ENCODE results near the gene TRIM25.

GRCh38 chr17:56890906-56891674 is 22.8 kb downstream of the TRIM25 start:
- TF ChIP-seq EZH2 (IDR thresholded peaks at IDR 0.05; ENCODE audit: insufficient read depth, low read length) (no peak), CTCF (IDR thresholded peaks at IDR 0.05; ENCODE audit: insufficient read depth, low read depth, low read length) (no peak)

Measured in astrocyte (in vitro differentiated cells and primary cell).